Measurements from ENCODE around the gene GULP1.
"Not testable (repeated sequence)": the region's sequence is repeated elsewhere in the genome, so short reads cannot be mapped to it uniquely, and the experiment has no call there.

The GULP1 gene

DNA sequence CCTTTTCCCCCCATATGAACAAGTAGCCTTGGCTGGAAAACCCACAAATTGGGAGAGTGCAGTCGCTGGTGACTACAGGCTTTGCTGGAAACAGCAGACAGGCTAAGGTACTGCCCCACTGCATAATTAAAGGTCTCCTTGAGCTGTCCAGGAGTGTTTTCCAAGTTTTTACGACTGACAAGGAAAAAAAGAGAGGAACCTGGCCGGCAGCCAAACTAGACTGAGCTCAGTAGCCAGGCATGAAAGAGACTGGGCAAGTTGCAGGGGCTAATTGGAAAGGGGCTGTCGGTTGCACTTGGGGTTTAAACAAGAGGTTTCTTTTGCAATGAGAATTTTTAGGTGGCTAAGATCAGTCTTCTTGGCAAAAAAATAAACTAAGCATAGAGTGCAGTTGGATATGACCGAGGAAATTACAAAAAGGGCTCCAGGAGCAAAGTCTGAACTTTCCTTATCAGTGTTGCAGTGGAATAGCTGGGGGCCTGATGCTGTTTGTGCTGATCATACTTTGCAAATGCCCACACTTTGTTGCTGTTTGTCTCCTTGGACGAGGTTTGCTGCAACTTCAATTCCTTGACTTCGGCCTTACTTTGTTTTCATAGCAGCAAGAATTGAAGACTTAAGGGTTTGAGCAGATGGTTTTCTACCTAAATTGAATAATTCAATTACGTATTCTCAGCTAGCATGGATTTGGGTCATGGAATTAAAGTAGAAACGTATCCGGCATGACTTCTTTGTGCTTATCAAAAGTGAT is 2.1 kb downstream of the GULP1 start:
- peak; percentile 1 to 66 (median 23) for DNase-seq

DNA sequence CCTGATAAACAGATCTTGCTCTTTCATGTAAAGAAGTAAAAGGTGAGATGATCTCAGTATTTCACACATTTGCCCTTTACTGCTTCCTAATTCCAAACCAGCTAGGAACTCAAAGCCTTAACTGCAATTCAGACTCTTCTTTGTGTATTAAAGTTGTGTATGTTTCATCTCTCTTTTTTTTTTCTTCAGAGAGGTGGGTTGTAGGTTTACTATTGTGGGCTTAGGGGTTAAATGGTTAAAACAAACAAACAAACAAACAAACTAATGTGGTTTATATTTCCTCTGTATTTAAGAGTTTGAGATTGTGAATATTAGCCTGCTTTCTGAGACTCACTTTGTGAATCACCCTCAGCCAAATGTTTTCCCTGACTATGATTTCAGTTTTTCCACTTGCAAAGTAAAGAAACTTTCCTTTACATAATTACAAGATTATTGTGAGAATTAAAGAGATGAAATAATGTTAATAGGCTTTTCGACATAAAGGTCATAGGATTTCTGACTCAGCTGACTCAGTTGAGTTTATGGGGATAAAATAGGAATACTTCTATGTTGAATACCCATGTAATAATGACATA is 2.8 kb downstream of the GULP1 start:
- no peak for DNase-seq

DNA sequence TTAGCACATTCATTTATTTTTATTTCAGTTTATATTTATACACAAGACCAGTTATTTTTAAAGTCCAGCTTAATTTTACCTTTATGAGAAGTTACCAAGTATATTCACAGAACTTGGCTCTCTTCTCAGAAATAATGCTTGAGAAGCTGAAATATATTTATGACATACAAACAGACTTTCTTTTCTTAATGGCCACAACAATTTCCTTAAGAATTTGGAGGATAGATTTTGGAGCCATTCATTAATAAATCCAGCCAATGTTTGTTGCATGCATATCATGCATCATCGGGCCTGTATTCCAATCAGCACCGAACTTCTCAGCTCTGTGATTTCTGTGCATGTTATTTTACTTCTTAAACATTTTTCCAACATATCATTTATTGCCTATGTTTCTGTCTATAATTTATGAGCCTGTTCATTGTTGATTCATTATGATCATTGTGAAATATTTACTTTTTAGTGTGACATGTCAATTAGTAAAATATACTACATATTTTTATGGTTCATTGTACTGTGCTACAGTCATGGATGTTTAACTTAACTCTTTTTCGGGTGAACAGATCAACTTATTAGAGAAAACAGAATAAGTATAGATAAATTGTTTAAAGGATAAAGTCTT is 3.5 kb downstream of the GULP1 start:
- DNase-seq = peak in 1 of 3 experiments; percentile 12

DNA sequence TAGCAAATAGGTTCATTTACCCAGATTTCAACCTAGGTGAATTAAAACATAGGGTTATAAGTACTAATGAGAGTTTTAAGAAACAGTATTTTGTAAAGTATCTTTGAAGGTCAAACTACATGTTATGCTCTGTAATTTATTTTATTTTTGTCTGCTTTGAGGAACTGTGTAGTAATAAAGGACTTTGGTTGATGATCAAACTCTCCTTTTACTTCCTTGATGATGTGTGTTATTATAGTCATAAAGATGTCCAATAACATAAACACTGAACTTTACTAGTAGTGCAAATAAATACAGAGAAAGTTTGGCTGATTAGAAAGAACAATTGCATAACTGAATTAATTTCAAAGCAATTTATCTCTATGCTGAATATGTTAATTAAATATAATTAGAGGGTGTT is 6.3 kb downstream of the GULP1 start:
- DNase-seq = no peak

DNA sequence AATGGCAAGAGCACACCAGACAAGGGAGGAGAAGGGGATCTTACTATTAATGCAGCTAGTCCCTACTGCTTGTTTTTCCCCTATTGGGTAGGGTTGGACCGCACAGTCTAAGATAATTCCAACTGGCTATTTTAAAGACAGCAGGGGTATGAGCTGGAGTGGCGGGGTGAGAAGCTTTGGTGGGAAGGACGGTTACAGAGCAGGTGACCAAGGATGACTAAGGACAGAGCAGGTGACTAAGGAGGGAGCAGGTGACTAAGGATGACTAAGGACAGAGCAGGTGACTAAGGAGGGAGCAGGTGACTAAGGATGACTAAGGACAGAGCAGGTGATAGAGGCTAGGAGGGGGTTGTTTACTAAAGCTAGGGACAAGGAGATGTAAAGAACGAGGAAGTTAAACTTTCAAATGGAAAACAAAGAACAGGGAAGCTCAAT is 7.3 kb downstream of the GULP1 start:
- not testable (repeated sequence) for DNase-seq

DNA sequence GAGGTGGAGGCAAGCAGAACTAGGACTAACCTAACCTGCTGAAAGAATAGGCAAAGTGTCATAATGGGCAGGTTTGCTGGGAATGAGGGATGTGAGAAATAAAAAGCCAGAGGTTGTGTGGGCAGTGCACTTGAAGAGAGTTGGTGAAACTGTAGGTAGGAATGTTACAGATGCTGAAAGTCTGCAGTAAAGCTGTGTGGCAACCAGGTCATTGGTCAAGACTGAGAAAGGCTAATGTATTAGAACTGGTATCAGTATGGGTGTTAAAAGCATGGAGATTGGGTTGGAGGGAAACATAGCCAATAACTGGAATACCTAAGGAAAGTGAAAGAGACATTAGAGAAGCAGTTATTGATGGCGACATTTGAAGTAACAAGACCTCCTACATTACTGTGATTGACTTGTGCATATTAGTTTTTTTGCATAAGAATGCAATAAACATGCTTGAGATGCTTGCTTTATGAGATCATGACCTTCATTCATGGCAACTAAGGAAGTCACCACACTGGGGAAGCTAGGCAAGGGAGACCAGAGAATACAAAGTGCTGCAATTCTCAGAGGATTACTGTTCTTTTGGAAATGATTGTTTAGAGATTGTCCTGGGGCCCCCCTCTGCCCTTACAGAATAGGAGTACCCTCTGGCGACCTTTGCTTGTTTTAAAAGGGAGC is 11.8 kb downstream of the GULP1 start:
- no peak for DNase-seq

DNA sequence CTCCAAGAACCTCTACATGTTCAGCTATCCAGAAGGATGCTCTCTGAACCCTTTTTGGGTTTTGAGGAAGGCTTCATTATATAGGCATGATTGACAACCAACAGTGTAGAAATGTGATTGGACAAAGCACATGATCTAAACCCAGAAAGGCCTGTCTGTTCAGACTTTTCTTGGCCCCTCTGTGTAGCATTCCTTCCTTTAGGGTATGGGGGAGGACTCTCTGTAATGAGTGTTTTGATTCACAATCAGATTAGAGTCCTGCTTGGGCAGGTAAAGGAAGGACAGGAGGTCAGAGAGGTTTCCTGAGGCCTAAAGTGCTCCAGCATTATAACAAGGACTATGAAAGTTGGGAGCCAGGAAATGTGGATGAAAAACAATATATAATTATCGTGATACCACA is 13.6 kb downstream of the GULP1 start:
- no peak for DNase-seq

DNA sequence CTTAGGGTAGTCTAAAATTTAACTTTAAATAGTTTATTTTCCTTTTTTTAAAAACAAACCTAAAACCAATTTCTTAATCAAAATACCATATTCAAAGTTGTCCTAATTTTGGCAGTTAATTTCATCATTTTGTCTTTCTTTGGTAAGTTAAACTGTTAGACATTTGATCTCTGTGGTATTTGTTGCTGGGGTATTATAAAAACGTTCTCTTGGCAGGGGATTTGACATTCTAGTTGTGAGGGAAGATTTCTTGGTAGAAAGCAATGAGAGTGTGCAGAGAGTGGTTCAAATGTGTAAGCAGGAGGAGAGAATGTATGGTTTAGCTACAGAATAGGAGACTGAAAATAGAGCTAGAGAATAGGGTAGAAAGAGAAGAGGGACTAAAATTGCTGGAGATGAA is 14.6 kb downstream of the GULP1 start:
- DNase-seq = no peak

DNA sequence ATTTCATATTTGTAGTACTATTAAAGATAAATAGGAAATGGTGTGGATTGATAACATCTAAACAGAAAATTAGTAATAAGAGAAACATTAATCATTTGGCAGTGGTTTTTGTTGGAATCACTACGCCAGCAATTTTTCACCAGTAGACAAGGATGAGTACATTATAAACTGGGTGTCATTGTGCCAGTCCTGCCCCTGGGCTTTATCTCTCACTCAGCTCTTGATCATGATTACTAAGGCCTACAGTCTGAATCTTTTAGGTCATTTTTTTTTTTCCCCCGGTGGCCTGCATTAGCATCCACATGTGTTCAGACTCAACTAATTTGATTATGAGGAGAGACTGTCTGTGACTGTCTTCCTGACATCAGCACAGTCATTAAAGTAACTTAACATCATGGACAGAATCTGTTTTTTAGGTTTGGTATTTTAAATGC is 16.2 kb downstream of the GULP1 start:
- DNase-seq = no peak

DNA sequence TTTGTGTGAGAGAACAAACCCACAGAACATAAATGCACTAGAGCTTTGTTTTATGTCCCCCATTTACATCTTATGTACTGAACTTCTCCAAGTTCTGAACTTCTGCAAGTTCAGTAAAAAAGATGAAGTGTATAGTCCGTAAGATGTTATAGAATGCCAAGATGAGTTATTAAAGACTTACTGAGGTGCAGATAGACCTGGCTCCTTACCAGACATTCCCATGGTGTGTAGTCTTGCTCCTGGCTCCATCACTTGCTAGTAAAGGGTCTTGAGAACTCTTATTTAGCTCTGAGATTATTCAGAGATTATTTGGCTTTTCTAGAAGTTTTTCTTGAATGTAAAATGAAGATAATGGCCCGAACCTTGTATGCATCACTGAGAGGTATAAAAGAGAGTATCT is 16.8 kb downstream of the GULP1 start:
- no peak for DNase-seq

DNA sequence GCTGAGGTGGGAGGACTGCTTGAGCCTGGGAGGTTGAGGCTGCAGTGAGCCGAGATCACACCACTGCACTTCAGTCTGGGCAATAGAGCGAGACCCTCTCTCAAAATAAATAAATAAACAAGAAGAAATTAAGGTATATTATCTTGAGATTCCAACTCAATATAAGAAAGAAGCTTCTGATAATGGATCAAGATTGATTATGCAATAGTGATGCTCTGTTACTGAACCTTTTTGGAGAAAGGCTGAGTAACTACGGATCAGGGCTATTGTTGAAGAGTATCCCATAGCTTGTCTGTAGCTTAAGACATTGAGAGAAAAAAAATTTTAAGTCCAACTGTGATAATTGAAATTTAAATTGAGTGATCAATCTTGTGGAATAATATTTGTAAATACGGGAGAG is 17.7 kb downstream of the GULP1 start:
- DNase-seq = no peak

DNA sequence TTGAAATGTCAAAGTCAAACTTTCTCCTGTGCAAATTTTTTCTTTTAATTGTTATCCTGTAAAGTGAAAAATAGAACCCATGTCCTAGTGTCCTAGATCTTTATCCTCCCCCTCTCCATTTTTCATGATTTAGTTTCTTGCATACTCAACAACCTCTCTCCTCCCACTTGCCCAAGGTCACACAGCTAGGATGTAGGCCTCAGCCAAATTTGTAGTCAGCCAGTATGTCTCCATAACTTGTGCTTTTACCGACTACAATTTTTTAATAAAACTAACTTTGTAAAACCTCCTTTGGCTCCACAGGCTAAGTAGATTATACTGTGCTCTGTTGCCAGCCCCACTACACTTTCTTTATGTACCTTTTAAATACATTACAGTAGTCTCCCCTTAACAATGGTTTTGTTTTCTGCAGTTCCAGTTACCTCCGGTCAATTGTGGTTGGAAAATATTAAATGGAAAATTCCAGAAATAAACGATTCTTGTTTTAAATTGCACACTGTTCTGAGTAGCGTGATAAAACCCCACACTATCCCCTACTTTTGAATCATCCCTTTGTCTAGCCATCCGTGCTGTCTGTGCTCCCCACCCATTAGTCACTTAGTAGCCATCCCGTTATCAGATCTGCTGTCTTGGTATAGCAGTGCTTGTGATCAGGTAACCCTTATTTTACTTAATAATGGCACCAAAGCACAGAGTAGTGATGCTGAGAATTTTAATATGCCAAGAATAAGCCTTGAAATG is 22.8 kb downstream of the GULP1 start:
- DNase-seq = no peak

DNA sequence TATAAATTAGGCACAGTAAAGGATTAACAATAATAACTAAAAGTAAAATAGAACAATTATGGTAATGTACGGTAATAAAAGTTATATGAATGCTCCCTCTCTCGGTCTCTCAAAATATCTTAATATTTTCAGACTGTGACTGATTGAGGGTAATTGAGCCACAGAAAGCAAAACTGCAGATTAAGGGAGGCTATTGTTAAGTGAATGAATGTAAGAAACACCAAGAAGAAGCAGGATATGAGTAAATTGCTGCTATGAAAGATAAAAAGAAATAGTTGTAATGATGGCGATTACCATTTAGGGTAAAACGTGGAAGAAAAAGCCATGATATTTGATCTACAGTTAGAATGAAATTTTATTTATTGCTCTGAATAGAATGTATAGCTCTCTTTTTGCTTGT is 24.1 kb downstream of the GULP1 start:
- DNase-seq = no peak

DNA sequence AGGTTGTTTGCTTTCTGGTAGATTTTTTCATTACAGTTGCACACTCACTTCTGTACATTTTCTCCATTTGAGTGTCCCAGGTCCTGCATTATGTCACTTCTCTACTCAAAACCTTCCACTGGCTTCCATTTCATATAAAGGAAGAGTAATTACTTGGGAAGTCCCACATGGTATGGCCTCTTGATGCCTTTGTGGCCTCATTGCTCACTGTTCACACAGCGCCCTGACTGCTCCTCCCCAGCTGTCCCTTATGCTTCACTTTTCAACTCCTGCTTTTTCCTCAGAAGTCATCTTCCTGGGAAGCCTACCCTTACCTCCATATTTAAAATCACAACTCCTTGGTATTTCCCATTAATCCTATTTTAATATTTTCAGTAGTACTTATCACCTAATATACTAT is 24.7 kb downstream of the GULP1 start:
- DNase-seq = no peak

DNA sequence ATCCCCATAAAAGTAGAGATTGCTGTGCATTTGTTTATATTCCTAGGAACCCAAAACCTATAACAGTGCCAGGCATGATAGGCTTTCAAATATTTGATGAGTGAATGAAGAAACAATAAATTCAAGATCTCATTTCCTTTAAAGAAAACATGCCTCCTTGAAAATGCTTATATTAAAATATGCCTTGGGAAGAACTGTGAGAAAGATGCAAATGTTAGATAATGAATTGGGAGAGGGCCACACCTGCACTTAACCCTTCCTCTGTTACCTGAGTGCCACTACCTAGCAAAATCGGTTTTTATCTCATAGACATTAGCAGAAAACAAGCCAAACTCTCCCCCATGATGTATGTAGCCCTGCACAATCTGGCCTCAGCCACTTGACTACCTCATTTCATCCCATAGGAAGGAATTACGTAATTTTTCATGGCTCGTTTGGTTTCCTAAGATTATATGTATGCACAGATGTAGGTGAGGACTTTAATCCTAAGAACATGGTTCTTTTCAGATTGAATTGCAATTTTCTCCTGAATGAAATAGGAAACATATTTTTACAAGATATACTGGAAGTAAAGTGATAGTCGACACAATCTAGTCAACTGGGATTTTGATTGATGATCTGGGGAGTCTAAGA is 25.2 kb downstream of the GULP1 start:
- no peak for DNase-seq

DNA sequence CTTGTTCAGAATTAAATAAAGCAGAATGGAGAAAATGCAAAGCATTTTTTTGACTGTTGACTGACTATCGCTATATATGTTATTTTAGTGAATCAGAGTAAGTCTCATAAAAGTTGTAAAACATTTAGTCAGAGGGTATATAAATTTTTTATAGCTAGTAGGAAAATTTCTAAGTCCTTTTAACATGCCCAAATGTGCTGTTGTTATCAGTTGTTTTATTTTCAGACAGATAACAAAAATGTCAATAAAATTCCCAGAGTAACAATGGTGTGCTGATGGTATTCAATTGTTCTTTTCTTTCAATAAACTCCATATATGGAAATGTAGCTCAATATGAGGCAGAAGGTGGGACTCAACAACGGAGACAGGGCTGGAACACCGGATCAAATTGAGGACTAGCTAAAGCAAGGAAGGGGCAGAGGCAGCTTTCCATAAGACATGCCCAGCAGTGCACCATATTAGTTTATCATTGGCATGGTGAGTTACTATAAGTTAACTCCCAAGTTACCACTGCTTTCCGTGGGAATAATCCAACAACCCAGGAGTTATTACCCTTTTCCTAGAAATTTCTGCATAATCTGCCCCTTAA is 26.6 kb downstream of the GULP1 start:
- DNase-seq = no peak

DNA sequence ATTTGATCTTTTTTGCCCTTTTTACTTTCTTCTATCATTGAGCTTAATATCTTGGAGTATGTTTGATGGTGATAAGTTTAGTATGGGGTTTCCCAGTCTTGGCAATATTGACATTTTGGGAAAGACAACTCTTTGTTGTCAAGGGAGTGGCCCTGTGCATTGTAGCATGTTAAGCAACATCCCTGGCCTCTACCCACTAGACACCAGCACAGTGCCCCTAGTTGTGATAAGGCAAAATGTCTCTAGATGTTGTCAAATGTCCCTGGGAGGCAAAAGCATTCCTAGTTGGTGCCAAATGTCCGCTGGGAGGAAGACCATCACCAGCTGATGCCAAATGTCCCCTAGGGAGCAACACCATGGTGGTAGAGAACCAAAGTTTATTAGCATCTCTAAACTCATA is 28.2 kb downstream of the GULP1 start:
- no peak for DNase-seq

DNA sequence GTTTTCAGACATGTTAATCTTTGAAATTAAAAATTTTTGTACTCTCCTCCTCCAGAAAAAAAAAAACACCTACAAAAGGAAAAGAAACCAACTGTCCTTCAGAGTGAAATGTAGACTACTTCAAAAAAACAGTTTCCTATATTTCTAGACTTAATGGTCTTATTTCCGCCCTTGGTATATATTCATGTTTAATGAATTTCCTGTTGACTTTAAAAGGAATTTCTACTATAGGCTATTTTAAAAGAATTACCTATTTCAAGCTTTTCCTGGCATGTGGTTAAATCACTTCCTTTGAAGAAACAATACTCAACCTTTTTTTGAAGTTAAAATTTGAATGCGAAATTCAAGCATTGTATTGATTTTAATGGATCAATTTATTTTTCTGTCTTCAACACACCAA is 29.2 kb downstream of the GULP1 start:
- DNase-seq = no peak

DNA sequence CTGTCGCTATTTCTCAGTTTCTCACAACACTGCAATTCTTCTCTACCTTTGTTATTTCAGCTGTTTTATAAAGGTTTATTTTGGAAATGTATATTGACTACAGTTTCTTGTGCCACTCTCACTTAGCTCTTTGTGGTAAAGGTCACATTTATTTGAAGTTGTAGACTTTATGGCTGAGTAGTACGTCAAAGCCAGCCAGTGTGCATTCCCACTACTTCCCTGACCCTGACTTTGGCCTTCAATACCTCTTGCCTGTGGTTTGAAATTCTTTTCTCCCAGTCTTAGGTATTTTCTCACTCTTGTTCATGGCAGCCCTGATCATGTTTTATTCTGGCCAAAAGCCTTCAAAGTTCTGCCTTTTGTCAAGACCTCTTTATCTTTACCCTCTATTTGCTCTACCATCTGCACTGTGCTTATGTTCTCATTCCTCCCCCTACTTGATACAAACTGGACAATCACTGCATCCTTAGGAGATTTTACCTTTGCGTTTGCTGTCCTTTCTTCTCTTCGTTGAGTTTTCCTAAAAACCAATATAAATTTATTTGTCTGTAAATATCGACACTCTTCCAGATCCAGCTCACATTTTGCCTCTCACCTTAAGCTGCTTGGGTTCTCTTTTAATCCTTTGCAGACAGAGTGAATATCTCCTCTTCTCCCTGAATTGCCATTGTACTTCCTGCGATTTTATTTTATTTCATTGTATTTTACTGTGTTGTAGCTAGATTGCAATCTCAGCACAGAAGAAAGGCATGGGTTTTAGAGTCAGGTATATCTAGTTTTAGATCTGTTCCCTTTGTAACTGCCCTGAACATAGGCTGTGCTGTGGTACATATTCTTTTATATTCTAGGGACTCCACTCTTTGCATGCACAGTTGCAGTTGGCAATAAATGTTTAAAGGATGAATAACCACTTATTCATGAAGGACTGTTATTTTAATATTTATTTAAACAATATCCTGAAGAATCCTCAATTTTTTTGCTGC is 31.2 kb downstream of the GULP1 start:
- no peak for DNase-seq

DNA sequence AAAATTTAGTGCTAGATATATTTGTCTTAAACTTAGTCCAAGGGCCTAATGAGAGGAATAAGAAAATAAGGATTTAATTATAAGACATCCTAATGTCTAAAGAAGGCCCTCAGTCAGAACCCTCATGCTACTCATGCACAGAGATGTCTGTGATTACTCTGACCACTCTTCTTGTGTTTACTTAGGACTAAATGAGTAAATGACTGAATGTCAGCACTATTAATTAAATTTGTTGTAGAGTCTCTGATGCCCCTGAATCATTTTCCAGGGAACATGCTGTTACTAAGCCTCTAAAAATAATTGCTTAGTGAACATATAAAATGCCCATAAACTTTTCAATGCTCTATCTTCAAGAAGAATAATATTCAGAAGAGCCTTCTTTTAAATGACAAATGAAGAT is 32.4 kb downstream of the GULP1 start:
- peak in 1 of 3 experiments; percentile 7 for DNase-seq

DNA sequence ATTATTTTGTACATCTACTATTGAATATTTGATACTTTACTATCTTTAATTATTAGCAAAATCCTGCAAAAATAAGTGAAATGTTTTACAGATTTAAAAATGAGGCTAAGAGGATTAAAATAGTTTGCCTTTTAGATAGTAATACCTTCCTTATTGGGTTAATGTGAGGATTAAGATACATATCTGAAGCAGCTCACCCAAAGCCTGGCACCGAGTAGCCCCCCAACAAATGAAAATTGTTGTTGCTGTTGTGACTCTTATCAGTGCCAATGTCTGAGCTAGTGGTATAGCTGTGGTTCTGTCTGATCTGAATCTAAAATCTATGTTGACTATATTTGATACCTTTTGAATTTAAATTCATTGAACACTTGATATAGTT is 34.6 kb downstream of the GULP1 start:
- no peak for DNase-seq
